ENCODE data around the gene ARAP3. TPM values are rescaled to one million over a fixed set of nuclear protein-coding genes. Genes with fewer than 3 reads are reported as not detected.

The ARAP3 gene
- total RNA-seq, 2 experiments from 2014 or later = 4.2 to 4.6 TPM

DNA sequence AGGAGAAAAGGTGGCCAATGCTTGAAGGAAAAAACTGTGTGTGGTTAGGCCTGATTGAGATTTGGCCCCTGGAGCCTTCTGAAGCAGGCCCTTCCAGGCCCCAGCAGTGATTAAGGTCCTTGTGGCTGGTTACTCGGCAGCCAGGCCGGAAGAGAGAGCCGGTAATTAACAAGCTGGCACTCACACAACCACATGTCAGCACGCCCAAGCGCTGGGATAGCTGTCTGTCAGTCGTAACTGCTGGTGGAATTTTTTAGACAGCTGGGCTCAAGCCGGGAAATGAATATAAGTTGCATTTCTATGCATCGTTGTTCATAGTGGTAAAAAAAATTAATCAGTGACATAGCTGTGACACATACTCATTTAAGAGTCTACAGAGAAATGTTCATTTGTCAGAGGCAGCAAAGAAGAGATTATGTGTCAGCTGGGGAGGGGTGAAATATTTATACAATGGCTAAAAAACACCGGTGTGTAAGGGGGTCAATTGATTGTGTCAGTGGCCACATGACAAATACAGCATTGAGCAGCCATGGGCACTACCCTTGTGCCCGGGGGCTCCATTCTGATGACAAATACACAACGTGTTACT, 13.7 kb upstream of the ARAP3 start:
- H3K4me3 Mint-ChIP-seq = no peak overlapping the region
- DNase-seq = no peak
- ChIA-PET CTCF (interaction anchor here (0.8 to 9.4 kb wide), 5 partner anchors 15 to 263 kb away, joined by 3 to 90 read pairs (median 3); partner anchors contain the start of genes PCDH1 and PCDH12), POLR2A (no interaction called here)
- H3K27ac Mint-ChIP-seq = no peak overlapping the region
- H3K4me1 Mint-ChIP-seq = peaks cover 28% of the 10 kb centered on the region
- no peaks in the 10 kb centered on the region for H3K36me3 Mint-ChIP-seq (ENCODE audit: low read depth)
- no peaks in the 10 kb centered on the region for H3K9me3 Mint-ChIP-seq
- H3K27me3 Mint-ChIP-seq = peaks cover 42% of the 10 kb centered on the region

DNA sequence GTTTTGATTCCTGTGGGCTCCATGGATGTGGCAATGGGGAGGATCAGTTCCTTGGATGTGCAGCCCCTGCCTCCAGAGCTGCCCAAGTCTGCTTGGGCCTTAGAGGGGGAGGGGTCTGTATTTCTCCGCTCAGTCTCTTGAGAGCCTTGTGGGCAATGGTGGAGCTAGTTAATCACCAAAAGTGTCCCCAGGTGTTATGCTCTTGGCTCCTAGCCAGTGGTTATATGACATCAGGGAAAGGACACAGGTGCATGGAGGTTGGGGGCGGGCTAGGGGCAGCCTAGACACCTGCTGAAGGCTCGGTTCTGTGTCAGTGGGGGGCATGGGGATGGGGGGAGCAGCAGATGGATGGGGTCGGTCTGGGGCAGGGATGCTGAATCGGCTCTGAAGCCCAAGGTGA, 12.4 kb upstream of the ARAP3 start:
- Mint-ChIP-seq H3K27ac (no peak overlapping the region), H3K36me3 (ENCODE audit: low read depth) (no peaks in the 10 kb centered on the region), H3K9me3 (no peaks in the 10 kb centered on the region), H3K4me1 (peaks cover 26% of the 10 kb centered on the region), H3K27me3 (peaks cover 37% of the 10 kb centered on the region), H3K4me3 (no peak overlapping the region)
- no peak for DNase-seq
- ChIA-PET POLR2A (no interaction called here), CTCF (interaction anchor here (1.1 to 9.4 kb wide), 5 partner anchors 13 to 275 kb away, joined by 3 to 90 read pairs (median 43); partner anchors contain the start of genes ARAP3, PCDH1, PCDH12 and RNF14)

DNA sequence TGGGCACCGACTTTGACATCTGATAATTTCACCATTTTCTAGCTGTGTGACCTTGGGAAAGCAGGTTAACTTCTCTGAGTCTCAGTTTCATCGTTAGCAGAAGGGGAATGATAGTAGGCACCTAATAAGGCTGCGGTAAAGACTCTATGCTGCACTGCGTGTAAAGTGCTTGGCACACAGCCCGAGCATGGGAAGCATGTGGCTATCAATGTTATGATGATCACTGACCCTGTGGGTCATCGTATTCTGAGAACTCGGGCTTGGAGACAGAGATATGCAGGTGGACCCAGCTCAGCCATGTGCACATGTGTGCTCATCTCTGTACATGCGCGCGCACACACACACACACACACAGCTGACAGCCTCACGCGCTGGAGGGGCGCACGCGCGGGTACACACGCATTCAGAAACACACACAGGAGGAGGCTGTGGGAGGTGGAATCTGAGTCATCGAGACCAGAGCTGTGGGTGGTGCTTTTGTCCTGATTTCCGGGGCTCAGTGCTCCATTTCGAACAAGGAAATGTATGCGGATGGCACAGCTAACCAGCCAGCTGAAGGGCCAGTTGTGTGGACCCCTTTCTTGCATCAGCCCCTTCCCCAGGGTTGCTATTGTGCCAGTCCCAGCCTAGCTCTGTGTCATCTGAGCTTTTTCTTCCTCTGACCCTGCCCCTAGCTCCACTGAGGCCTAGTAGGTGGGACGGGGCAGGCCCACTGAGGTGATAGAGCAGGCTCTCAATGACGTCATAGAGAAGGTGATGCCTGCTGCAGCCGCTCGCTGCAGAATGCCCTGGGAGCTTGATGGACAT, 11.1 kb upstream of the ARAP3 start:
- Mint-ChIP-seq H3K9me3 (no peaks in the 10 kb centered on the region), H3K27me3 (peaks cover 31% of the 10 kb centered on the region), H3K4me3 (peak overlapping the region; percentile 55), H3K4me1 (peaks cover 31% of the 10 kb centered on the region), H3K36me3 (ENCODE audit: low read depth) (no peaks in the 10 kb centered on the region), H3K27ac (peak overlapping the region; percentile 79)
- CTCF ChIA-PET = interaction anchor here (0.6 to 9.4 kb wide), 19 partner anchors 9 to 276 kb away, joined by 3 to 90 read pairs (median 4); partner anchors contain the start of genes ARAP3, DELE1, PCDH1 and PCDH12
- POLR2A ChIA-PET = interaction anchor here (0.6 to 1.4 kb wide), 4 partner anchors 43 to 307 kb away, joined by 3 to 6 read pairs (median 4); no protein-coding TSS in a partner anchor
- DNase-seq = peak; percentile 64

DNA sequence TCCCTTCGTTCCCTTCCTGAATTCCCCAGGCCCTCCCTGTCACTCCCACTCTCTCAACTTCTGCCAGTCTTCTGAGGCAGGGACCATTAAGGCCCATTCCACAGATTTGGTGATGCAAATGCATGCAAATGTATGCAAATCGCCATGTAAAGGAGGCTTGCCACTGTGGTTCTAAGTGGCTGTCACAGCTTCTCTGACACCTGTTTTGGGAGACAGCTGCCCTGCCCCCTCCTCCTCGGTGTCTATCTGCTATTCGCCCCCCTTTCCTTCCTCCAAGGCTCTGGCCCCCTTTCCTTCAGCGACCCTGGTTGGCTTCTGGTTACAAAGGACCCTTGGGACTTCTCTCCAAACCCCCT, 10.5 kb upstream of the ARAP3 start:
- POLR2A ChIA-PET = interaction anchor here (0.7 to 1.4 kb wide), 4 partner anchors 42 to 277 kb away, joined by 3 to 4 read pairs (median 3); no protein-coding TSS in a partner anchor
- H3K9me3 Mint-ChIP-seq = no peaks in the 10 kb centered on the region
- H3K27ac Mint-ChIP-seq = peak overlapping the region; percentile 79
- peak overlapping the region; percentile 55 for H3K4me3 Mint-ChIP-seq
- CTCF ChIA-PET = interaction anchor here (0.5 to 9.4 kb wide), 40 partner anchors 10 to 1021 kb away, joined by 3 to 90 read pairs (median 4); partner anchors contain the start of genes ARAP3, DELE1, GNPDA1 and PCDH1
- H3K36me3 Mint-ChIP-seq (ENCODE audit: low read depth) = no peaks in the 10 kb centered on the region
- no peak for DNase-seq
- H3K27me3 Mint-ChIP-seq = peaks cover 31% of the 10 kb centered on the region
- peaks cover 31% of the 10 kb centered on the region for H3K4me1 Mint-ChIP-seq

DNA sequence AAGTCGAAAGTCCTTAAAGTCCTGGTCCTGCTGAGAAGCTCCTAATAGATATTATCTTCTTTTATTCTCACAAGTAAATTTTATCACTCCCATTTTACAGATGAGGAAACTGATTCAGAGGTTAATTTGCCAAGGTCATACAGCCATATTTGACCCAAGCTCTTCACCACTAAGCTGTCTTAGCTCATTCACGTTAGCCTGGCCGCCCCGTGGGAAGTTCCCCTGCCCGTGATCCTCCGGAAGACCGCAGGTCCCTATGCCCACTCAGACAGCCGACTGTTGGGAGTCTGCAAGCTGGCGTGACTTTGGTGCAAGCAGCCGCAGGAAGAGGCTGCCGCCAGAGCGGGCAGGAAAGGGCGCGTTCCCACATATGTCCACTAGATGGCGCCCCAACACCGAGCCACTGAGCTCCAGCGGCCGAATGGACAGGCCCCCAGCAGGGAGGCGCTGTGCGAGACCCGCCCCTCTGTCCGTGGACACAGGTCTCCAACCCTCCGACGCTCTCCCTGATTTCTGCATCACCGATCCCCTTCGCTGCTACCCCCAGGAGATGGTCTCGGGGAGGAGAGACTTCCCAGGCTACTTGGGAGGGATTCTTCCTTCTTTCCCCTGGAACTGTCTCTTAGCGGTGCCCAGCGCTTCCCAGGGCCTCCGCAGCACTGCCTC, 10.0 kb upstream of the ARAP3 start:
- ChIA-PET POLR2A (interaction anchor here (0.7 to 1.4 kb wide), 2 partner anchors 95 to 269 kb away, joined by 3 read pairs; no protein-coding TSS in a partner anchor), CTCF (interaction anchor here (0.5 to 9.4 kb wide), 48 partner anchors 10 to 1022 kb away, joined by 3 to 90 read pairs (median 4); partner anchors contain the start of genes ARAP3, DELE1, GNPDA1 and PCDH1)
- H3K36me3 Mint-ChIP-seq (ENCODE audit: low read depth) = no peaks in the 10 kb centered on the region
- H3K4me3 Mint-ChIP-seq = peak overlapping the region; percentile 55
- peak overlapping the region; percentile 54 for H3K27ac Mint-ChIP-seq
- H3K4me1 Mint-ChIP-seq = peaks cover 31% of the 10 kb centered on the region
- peaks cover 28% of the 10 kb centered on the region for H3K27me3 Mint-ChIP-seq
- no peaks in the 10 kb centered on the region for H3K9me3 Mint-ChIP-seq
- peak; percentile 85 for DNase-seq

DNA sequence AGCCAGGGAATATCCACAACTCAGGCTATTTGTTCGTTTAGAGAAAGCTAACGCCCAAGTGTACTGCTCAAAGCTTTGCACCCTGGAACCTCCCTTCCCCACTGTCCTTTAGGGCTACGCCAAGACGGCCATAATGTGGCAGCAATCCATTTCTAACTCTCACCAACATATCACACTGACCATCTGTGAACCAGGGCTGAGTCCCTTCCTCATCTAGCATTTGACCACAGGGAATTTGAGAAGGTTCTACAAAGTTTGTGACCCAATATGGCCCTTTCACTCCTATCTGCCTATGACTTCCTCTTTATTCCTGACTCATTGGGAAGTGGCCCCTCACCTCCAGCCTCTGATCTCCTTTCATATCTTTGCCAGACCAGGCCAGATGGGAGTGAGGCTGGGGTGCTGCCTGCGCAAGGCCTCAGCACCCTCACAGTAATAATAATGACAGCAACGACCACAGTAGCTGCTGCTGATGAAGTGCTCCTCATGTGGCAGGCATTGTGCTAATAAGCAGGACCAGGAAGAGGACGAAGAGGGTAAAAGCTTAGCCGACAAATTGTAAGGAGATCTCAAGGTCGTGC, 9.3 kb upstream of the ARAP3 start:
- no peak overlapping the region for H3K27ac Mint-ChIP-seq
- no peaks in the 10 kb centered on the region for H3K9me3 Mint-ChIP-seq
- H3K36me3 Mint-ChIP-seq (ENCODE audit: low read depth) = no peaks in the 10 kb centered on the region
- peaks cover 26% of the 10 kb centered on the region for H3K27me3 Mint-ChIP-seq
- ChIA-PET POLR2A (no interaction called here), CTCF (interaction anchor here (0.6 to 9.4 kb wide), 44 partner anchors 10 to 1022 kb away, joined by 3 to 90 read pairs (median 4); partner anchors contain the start of genes ARAP3, DELE1, GNPDA1 and PCDH1)
- H3K4me3 Mint-ChIP-seq = no peak overlapping the region
- DNase-seq = no peak
- peaks cover 31% of the 10 kb centered on the region for H3K4me1 Mint-ChIP-seq

DNA sequence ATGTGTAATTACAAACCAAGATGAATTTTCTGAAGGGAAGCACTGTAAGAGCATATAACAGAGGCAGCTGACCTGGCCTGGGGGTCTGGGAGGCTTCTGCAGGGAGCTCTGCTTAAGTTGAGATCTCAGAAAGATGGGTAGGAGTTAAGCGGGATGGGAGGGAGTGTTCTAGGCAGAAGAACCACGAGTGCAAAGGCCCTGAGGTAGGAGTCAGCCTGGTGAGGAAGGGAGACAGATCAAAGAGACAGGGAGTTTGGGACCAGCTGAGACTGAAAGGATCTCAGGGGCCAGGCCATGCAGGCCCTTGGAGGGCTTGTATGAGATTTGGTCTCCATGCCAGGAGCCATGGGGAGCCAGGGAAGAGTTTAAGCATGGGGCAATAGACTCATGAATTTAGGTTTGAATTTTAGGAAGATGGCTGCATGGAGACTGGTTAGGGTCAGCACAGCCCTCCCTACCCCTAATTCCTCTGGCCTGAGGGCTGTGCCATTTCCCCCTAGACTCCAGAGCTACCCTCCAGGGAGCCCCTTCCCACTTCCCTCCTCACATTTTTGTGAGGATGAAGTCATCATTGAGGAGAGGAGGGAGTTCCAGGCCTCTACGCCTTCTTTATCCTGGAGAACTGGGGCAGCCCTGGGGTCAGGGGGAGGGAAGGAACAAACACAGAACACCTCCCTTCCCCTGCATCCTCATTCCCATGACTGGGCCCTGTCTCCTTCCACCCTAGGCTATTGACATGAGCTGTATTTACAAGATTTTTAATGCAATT, 4.8 kb upstream of the ARAP3 start:
- H3K9me3 Mint-ChIP-seq = no peaks in the 10 kb centered on the region
- peaks cover 30% of the 10 kb centered on the region for H3K4me1 Mint-ChIP-seq
- CTCF ChIA-PET = interaction anchor here (1.2 to 1.8 kb wide), 4 partner anchors 10 to 274 kb away, joined by 3 to 8 read pairs (median 6); no protein-coding TSS in a partner anchor
- no peak for DNase-seq
- H3K27me3 Mint-ChIP-seq = peaks cover 24% of the 10 kb centered on the region
- H3K27ac Mint-ChIP-seq = no peak overlapping the region
- no peaks in the 10 kb centered on the region for H3K36me3 Mint-ChIP-seq (ENCODE audit: low read depth)
- POLR2A ChIA-PET = no interaction called here
- H3K4me3 Mint-ChIP-seq = no peak overlapping the region

DNA sequence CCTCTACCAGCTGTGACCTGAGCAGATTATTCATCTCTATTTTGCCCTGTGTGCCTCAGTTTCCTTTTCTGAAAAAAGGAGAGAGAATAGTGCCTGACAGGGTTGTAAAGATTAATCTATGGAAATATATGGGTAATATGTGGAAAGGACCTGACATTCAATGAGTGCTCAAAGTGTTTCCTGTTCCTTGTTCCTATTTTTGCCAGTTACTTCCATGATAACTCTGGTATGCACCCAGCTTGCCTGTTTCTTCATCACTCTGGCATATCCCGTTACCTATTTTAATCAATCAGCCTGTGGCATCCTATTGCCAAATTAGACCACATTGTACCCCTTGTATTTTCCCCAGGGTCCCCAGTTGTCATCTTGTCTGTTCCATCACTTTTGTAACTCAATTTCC, 3.6 kb upstream of the ARAP3 start:
- Mint-ChIP-seq H3K9me3 (no peaks in the 10 kb centered on the region), H3K27me3 (peaks cover 12% of the 10 kb centered on the region), H3K4me3 (no peak overlapping the region), H3K36me3 (ENCODE audit: low read depth) (no peaks in the 10 kb centered on the region), H3K27ac (no peak overlapping the region), H3K4me1 (peaks cover 38% of the 10 kb centered on the region)
- no peak for DNase-seq
- ChIA-PET CTCF (no interaction called here), POLR2A (no interaction called here)

DNA sequence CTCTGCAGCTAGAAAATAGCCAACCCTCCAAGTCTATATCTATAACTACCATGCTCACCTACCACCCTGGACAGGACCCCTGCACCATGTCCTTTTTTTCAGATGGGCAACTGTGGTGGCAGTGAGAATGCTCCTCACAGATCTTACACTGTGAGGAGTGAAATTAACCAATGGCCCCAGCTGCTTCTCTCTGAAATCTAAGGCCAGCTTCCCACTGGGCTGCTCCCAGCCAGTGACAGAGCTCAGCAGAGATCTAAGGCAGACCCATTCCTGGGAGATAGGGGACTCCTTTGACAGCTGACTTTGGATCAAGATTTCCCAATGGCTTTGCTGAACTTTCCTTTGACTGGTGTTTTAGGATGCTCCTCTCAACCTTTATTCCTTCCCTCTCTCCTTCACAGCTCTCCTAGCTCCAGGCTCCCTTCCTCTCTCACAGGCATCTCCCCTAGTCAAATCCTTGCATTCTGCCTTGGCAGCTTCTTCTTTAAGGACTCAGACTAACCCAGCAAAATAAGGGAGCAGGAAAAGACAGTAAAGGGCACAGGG, 1.6 kb upstream of the ARAP3 start:
- peaks cover 37% of the 10 kb centered on the region for H3K4me1 Mint-ChIP-seq
- H3K27me3 Mint-ChIP-seq = peaks cover 5% of the 10 kb centered on the region
- peak overlapping the region; percentile 57 for H3K27ac Mint-ChIP-seq
- CTCF ChIA-PET = interaction anchor here (0.8 to 5.9 kb wide), 5 partner anchors 10 to 277 kb away, joined by 3 to 43 read pairs (median 5); no protein-coding TSS in a partner anchor
- POLR2A ChIA-PET = interaction anchor here (0.6 to 0.7 kb wide), 2 partner anchors 278 to 295 kb away, joined by 3 read pairs; no protein-coding TSS in a partner anchor
- DNase-seq = no peak
- H3K4me3 Mint-ChIP-seq = no peak overlapping the region
- H3K36me3 Mint-ChIP-seq (ENCODE audit: low read depth) = no peaks in the 10 kb centered on the region
- H3K9me3 Mint-ChIP-seq = no peaks in the 10 kb centered on the region

DNA sequence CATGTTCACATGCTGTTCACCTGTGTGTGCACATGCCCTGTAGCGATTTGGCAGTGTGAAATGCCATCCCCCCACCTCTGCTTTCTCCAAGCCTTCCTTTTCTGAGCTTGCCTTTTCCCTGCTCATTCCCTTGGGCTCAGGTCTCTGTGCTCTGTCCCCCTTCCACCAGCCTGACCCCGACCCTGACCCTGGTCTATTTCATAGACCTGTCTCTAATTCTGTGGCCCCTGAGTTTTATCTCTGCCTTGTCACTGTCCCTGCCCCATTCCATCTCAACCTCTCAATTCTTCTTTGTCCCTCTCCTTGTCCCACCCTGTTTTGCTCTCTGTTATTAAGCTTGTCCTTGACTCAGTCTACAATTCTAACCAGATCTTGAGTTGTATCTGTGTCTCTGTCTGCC, 735 bp downstream of the ARAP3 start:
- CTCF ChIA-PET = interaction anchor here (1.4 to 5.9 kb wide), 4 partner anchors 12 to 279 kb away, joined by 3 to 43 read pairs (median 10); no protein-coding TSS in a partner anchor
- no peak for DNase-seq
- H3K4me3 Mint-ChIP-seq = peak overlapping the region; percentile 54
- H3K27ac Mint-ChIP-seq = peak overlapping the region; percentile 85
- no peaks in the 10 kb centered on the region for H3K36me3 Mint-ChIP-seq (ENCODE audit: low read depth)
- H3K27me3 Mint-ChIP-seq = peaks cover 3% of the 10 kb centered on the region
- POLR2A ChIA-PET = no interaction called here
- H3K9me3 Mint-ChIP-seq = no peaks in the 10 kb centered on the region
- peaks cover 35% of the 10 kb centered on the region for H3K4me1 Mint-ChIP-seq

DNA sequence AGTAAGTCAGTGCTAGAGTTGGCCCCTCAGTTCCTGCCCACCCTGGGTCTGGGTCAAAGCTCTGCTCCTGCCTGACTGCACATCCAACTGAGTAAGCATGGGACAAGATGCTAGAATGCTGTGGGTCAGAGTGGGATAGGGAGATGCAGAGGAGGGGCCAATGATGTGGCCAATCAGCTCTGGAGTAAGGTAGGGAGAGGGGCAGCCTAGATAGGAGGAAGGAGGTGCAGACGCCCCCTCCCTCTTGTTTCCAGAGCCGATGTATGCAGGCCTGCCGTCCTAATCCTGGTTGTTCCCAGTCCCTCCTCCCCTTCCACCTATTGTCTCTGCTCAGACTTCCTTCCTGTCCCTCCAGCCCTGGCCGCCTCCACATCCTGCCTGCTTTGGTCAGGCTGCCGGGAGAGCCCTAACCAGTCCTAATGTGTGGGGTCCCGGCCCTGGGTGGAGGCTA, 1.3 kb downstream of the ARAP3 start:
- Mint-ChIP-seq H3K4me1 (peaks cover 35% of the 10 kb centered on the region), H3K27me3 (peaks cover 3% of the 10 kb centered on the region), H3K4me3 (peak overlapping the region; percentile 28), H3K27ac (peak overlapping the region; percentile 76), H3K9me3 (no peaks in the 10 kb centered on the region), H3K36me3 (ENCODE audit: low read depth) (no peaks in the 10 kb centered on the region)
- ChIA-PET POLR2A (no interaction called here), CTCF (interaction anchor here (1.4 to 5.9 kb wide), 3 partner anchors 12 to 280 kb away, joined by 3 to 43 read pairs (median 18); no protein-coding TSS in a partner anchor)
- no peak for DNase-seq

Measured in activated CD4-positive, alpha-beta T cell treated with anti-CD3 and anti-CD28 coated beads, Interleukin-2, amount 10 ng/mL, durations not matched to agents 7 days and 5 days (primary cell).